COLO668 (cell line): ENCODE measurements around the gene PLA1A.
"Not testable (repeated sequence)": the region's sequence is repeated elsewhere in the genome, so short reads cannot be mapped to it uniquely, and the experiment has no call there.

Experiments used
- DNase-seq: peaks from one replicate; lab custom pipeline; 2025; ENCODE audit not compliant: unreplicated experiment; lab: John Stamatoyannopoulos, UW

PLA1A gene

DNA sequence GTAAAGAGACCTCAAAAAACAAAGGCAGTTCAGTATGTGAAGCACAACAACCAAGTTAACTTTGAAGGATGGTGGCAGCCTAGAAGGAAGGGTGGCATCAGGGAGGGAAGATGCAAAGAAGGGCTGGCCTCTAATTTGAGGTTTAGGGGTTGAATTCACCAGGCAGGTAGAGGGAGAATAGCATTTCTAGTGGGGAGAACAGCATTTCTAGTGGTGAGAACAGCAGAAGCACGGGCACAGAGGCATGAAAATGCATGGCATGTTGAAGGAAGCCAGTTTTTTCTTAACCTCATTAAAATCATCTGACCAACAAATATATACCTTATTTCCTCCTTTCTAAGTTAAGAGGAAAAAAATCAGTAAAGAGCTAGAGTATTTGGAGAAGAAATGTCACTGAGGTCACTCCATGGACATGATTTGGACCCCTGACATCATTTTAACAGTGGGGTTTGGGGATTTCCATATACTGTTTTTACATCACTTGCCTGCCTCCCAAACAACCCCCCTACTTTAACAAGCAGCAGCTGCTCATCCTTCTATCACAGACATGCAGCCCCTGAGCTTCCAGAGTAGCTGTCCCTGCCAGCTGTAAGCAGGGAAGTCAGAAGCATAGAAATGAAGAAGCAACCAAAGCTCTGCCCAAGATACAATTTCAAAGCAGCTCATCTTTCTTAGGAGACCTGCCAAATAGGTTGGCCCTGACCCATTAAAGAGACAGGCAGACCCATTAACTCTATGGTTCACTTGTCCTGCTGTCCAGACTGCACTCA is 65.1 kb downstream of the PLA1A start:
- no peak for DNase-seq

DNA sequence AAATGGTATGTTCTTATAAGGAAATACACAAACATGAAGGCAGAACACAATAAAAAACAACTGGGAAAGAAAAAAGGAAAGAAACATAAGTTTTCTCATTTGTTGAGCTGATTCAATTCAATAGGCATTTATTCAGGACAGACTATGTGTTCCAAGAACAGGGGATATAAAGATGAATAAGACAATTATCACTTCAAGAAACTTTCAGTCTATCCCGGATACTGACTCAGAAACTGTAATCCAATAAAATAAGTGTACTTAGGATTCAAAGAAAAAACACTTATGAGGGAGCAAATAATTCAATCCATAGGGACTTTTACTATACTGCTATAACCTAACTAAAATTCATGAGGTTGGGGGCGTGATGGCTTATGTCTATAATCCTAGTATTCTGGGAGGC is 66.2 kb downstream of the PLA1A start:
- no peak for DNase-seq

DNA sequence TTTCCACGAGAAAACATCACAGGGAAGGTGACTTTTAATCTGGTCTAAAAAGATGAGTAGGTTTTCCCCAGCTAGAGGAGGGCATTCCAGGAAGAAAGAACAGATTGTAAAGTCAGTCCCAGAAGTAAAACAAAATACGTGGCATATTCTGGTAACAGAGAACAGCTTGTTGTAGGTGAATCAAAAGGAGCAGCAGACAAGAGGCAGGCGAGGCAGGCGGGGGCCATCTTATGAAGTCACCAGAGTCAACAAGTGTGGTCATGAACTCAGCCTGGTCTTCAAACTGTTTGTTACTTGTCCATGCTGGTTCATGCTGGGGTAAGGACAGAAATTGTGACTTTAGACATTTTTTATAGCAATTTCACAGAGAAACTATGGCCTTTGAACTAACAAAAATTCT is 66.7 kb downstream of the PLA1A start:
- DNase-seq, result no peak

DNA sequence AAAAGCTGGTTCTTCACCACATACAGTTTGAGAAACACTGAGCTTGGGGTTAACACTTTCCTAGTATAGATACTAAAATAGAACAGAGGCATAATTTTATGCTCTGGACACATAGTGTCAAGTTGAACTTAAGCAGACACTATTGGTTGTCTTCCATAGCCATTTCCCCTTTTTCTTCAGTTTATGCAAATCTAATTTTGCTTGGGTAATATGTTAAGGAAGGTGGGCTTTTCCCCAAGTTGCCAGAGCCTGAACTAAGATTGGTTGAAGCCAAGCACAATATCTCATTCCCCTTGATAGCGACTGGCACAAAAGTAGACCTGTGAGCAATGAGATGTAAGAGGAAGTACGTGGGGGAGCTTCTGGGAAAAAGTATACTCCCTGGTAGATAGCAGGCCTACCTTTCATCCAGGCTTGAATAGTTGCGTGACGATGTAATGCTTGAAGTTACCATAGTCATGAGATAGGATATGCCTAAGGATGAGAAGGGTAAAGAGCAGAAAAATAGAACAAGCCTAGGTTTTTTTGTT is 67.2 kb downstream of the PLA1A start:
- DNase-seq, result no peak

DNA sequence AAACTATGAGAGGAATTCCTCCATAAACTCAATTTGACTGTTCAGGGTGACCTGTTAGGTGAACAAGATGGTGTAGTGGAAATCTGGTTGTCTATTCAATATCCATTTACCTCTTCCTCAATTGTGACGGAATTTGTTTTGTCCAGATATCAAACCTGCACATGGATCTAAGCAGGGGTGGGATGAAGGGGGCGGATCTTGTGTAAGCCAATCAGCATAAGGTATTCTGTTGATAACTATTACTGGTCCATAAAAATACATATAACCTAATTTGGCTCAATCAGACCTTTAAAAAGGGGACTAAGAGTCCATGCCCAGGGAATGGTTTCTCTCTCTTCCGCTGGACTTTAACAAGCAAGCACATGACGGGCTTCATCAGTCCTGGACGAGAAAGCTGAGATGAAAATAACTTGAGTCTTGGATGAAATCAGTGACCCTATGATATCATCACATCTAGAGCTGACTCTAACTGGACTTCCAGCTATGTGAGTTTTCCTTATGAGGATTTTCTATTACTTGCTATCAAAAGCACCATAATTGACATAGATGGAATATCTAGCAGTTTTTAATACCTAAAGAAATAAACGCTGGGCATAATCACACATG is 68.4 kb downstream of the PLA1A start:
- DNase-seq, result no peak

DNA sequence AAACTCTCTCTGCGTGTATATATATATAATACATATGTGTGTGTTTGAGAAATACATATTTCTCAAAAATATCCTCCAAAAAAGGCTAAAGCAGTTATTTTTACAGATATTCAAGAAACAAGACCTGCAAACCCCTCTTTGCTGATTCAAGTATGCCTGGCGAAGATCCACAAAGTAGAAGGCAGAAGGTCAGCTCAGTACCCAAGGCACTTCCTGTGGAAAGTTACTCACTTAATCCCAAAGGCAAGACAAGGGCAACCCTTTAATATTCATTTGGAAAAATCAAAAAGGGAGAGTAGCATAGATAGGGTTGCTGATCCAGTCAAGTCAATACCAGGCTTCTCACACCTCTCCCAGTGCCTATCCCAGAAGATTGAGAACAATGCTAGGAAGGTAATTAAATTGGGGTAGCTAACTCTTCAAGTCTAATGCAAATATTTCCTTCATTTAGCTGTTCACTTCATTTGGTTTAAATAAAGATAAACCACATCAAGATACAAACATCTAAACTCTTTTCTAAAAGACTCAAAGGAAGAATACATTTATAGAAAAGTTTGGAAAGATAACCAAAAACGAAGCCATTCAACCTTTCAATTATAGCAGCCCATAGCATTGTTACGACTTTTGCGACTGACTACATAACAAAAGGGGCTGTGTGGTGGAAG is 72.4 kb downstream of the PLA1A start:
- DNase-seq, result no peak

DNA sequence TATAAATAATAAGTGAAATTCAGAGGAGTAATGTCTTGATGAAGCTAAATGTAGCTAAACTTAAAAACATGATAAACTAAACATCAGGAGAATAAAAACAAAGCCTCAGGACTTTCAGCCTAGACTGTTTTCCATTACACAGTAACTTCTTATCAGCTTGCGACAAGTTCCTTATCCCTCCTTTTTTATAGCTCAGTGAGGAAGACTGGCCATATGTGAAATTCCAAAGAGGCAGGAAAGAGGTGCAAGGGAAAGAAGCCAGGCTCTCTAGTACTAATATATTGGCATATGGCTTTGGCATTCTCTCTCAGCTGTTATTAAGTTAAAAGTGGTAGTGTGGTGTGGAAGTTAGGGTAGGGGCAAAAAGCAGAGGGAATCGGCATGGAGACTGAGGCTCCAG is 75.1 kb downstream of the PLA1A start:
- DNase-seq, result no peak

DNA sequence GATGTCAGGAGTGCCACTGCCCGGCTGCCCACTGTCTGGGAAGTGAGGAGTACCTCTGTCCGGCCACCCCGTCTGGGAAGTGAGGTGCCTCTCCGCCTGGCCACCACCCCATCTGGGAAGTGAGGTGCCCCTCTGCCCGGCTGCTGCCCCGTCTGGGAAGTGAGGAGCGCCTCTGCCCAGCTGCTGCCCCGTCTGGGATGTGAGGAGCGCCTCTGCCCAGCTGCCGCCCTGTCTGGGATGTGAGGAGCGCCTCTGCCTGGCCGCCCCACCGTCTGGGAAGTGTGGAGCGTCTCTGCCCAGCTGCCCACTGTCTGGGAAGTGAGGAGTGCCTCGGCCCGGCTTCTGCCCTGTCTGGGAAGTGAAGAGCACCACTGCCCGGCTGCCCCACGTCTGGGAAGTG is 76.2 kb downstream of the PLA1A start:
- no peak for DNase-seq

DNA sequence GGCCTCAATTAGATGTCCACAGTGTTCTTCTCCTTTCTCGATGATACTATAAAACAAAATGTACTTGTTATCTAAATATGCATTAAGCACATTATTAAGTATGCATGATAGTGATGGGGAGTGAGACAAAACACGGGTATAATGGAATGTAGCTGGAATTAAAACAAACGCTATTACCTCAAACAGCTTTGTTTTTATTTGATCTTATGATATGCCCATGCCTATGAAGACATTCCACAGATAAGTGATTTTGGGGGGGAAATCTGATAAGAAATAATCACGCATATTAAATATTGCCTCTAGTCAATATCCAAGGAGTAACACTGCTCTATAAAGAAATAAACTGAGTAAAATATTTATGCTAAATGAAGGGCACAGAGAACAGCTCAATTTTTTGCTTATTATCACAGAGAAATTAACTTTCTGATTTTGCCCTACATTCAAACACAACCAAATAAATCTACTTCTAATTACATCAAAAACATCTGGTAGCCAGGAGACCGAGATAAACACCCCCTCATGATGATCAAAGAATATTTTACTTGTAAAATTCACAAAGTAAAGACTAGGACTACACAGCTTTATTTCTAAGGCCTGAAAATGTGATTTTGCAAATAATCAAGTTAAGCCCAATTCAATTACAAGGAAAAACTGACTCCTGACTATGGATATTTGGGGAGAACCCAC is 77.6 kb downstream of the PLA1A start:
- no peak for DNase-seq

DNA sequence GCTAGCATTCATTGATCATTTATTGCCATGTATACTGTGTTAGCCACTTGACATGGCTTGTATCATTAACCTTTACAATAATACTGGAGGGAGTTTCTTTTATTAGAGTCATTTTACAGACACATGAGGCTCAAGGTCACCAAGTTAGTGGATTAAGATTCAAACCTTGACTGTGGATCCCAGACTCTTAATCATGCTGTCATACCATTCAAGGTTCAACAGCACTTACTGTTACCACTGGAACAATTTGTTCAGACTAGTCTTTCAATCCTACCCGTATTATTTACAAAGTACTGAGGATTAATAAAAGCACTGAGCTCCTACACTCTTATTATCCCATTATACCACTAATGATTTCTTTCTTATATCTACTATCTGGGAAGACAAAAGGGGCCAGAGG is 78.3 kb downstream of the PLA1A start:
- no peak for DNase-seq

DNA sequence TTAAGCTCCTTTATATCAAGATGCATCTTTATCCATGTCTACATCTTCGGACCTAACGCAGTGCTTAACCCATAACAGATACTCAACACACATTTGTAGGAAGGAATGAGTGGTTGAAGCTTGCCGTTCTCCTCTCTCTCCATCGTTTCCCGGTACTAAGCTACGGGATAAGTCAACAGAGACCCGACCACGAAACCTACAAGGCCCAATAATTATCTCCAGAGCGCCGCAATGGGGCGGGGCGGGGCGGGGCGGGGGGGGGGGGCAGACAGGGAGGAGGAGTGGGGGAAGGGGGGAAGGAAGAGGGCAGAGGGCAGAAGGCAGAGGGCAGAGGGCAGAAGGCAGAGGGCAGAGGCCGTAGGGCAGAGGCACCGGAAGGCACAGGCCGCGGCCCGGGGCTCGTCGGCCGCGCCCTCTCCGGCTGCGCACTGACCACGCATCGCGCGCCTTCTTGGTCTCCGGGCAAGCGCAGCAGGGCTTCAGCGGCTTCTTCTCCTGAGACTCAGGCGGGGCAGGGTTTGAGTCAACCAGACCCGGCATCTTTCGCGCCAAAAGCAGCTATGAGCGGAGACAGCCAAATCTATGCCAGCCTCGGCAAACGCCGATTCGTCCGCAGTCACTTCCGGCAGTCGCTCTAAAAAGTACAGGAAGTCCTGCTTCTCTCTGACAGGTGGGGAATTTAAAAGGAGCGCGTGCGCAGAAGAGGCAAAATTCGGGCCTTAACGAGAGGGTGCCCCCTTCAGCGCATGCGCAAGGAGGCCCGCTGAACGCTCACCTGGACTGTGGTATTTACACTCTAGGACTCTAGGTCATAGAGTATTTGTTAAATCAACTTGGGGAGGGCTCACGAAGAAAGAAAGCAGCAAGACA is 79.3 kb downstream of the PLA1A start, which contains the start of gene COX17:
Gene COX17, minus strand, starts transcription at position 636 of the 870 bp plus-strand sequence. Its CDS starts 96 bp downstream, at position 540.
- peak; percentile 92 for DNase-seq

DNA sequence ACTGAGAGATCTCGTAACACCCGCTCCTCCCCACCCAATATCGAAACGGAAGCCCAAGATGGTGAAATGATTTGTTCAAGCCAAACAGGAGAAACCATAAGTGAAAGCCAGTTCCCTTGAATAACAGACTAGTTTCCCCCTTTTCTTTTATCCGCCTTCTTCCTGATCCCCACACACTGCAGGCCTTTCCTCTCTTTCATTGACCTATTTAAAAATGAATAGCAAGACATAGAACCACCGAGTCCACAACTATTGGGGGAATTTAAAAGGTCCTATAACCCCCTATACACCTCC is 79.9 kb downstream of the PLA1A start:
- no peak for DNase-seq

DNA sequence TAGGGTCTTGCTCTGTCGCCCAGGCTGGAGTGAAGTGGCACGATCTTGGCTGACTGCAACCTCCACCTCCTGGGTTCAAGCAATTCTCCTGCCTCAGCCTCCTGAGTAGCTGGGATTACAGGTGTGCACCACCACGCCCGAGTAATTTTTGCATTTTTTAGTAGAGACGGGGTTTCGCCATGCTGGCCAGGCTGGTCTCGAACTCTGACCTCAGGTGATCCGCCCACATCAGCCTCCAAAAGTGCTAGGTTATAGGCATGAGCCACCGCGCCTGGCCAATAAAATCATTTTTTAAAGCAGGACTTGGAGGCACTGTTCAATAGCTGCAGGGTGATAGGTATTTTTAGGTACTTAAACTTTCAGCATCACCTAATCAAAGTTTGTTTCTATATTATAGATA is 80.5 kb downstream of the PLA1A start:
- DNase-seq, result not testable (repeated sequence)
